NCI-H1048 (cell line): ENCODE measurements around the gene ZIC4.

ENCODE experiments used
- DNase-seq: peaks from one replicate; lab custom pipeline; 2025; lab: John Stamatoyannopoulos, UW

The ZIC4 gene

GRCh38 chr3:147390589-147391569, 15.5 kb downstream of the ZIC4 start:
- DNase-seq: no peak

- DNase-seq: no peak
Observed at GRCh38 chr3:147389717-147390116, 16.6 kb downstream of the ZIC4 start.

- DNase-seq: no peak
Observed at GRCh38 chr3:147388700-147389580, 17.4 kb downstream of the ZIC4 start.

GRCh38 chr3:147387885-147388699, 18.3 kb downstream of the ZIC4 start:
- no peak for DNase-seq

- no peak for DNase-seq
Observed at GRCh38 chr3:147387291-147387884, 19.0 kb downstream of the ZIC4 start.

GRCh38 chr3:147385059-147386012, 21.0 kb downstream of the ZIC4 start:
- no peak for DNase-seq

- no peak for DNase-seq
Observed at GRCh38 chr3:147384210-147385058, 21.9 kb downstream of the ZIC4 start.

- DNase-seq: no peak
Observed at GRCh38 chr3:147383617-147384016, 22.7 kb downstream of the ZIC4 start.

- DNase-seq: no peak
Observed at GRCh38 chr3:147381596-147381995, 24.7 kb downstream of the ZIC4 start.

GRCh38 chr3:147380977-147381376, 25.4 kb downstream of the ZIC4 start:
- no peak for DNase-seq

- DNase-seq: no peak
Observed at GRCh38 chr3:147380387-147380951, 25.9 kb downstream of the ZIC4 start.

GRCh38 chr3:147379651-147380050, 26.7 kb downstream of the ZIC4 start:
- no peak for DNase-seq

GRCh38 chr3:147377412-147378367, 28.7 kb downstream of the ZIC4 start:
- no peak for DNase-seq

GRCh38 chr3:147373301-147373700, 33.0 kb downstream of the ZIC4 start:
- no peak for DNase-seq

- no peak for DNase-seq
Observed at GRCh38 chr3:147372525-147373027, 33.8 kb downstream of the ZIC4 start.

- DNase-seq: no peak
Observed at GRCh38 chr3:147371771-147372340, 34.5 kb downstream of the ZIC4 start.

- no peak for DNase-seq
Observed at GRCh38 chr3:147371140-147371539, 35.2 kb downstream of the ZIC4 start.
